GM12878 (cell line): Measurements from ENCODE around the gene OTOGL. TPM values are rescaled to one million over a fixed set of nuclear protein-coding genes. Genes with fewer than 3 reads are reported as not detected.

ENCODE experiments used
- ATAC-seq: fragments of 200-7000 bp; cut with Tn5 transposase; 3 replicates; pipeline ENCODE4 v1.9.1; 2020; ENCODE audit warnings: mild to moderate bottlenecking, moderate library complexity
- BruUV-seq: library from RNA; stranded (reverse); fragments of 400-500 nt; replicated peaks from 2 replicates; lab custom pipeline; 2021; lab: Mats Ljungman, UMichigan
- CTCF ChIA-PET: fragments of 300-600 bp; sonication (Branson Sonifier 250); formaldehyde crosslinking; extraction: SDS; loops from one replicate; lab custom pipeline; 2021; ENCODE audit warnings: inconsistent platforms; lab: Yijun Ruan, JAX
- POLR2A ChIA-PET: fragments of 350-600 bp; formaldehyde crosslinking; extraction: SDS; loops from one replicate; lab custom pipeline; 2021; ENCODE audit warnings: inconsistent platforms; lab: Charles Lee
- RAD21 ChIA-PET: fragments of 300-600 bp; sonication (Branson Sonifier 250); formaldehyde crosslinking; loops from one replicate; lab custom pipeline; 2023; ENCODE audit warnings: antibody characterized with exemption; ENCODE audit not compliant: unreplicated experiment; lab: Charles Lee
- SMC1A ChIA-PET: fragments of 300-600 bp; sonication (Branson Sonifier 250); formaldehyde crosslinking; loops from one replicate; lab custom pipeline; 2023; ENCODE audit not compliant: unreplicated experiment, uncharacterized antibody; lab: Charles Lee
- DNase-seq: peaks from one replicate; pipeline ENCODE4 v3.0.0-alpha.2; 2011; ENCODE audit warnings: low read depth, low spot score
- FAIRE-seq: peaks from 3 replicates; lab custom pipeline; 2011; peaks lifted over from hg19 to GRCh38; lab: Jason Lieb, UNC
- H2AFZ ChIP-seq: 2 replicates; pipeline ENCODE4 v1.6.0; 2011; ENCODE audit warnings: low read depth, low read length, control low read depth; ENCODE audit not compliant: control insufficient read depth
- H3K27ac ChIP-seq: 2 replicates; pipeline ENCODE4 v1.5.1; 2011; ENCODE audit warnings: control low read depth; ENCODE audit not compliant: control insufficient read depth, insufficient read depth
- H3K27me3 ChIP-seq, 2 experiments: replicated peaks in 1 of 2; 2 replicates each; pipeline versions ENCODE4 v1.6.0 to v1.6.1; 2011; ENCODE audit warnings: low read length in 1 of 2; ENCODE audit not compliant: control insufficient read depth in 2 of 2, insufficient read depth in 2 of 2
- H3K36me3 ChIP-seq, 2 experiments: 2 replicates each; pipeline ENCODE4 v1.5.1; 2011; ENCODE audit warnings: low read length in 1 of 2; ENCODE audit not compliant: control insufficient read depth in 2 of 2, insufficient read depth in 2 of 2
- H3K4me1 ChIP-seq: 2 replicates; pipeline ENCODE4 v1.6.1; 2011; ENCODE audit warnings: mild to moderate bottlenecking, low read length, moderate library complexity, mixed read lengths; ENCODE audit not compliant: control insufficient read depth, insufficient read depth
- H3K4me2 ChIP-seq: 2 replicates; pipeline ENCODE4 v1.6.0; 2011; ENCODE audit warnings: control low read depth; ENCODE audit not compliant: control insufficient read depth, insufficient read depth
- H3K4me3 ChIP-seq: fragments of 200-600 bp; sonication (generic); 2 replicates; pipeline ENCODE4 v1.5.1; 2016
- H3K79me2 ChIP-seq: 2 replicates; pipeline ENCODE4 v1.6.0; 2011; ENCODE audit warnings: low read length; ENCODE audit not compliant: control insufficient read depth, insufficient read depth
- H3K9ac ChIP-seq: 2 replicates; pipeline ENCODE4 v1.8.0; 2011; ENCODE audit warnings: low read length, control low read depth, mixed read lengths; ENCODE audit not compliant: control insufficient read depth, insufficient read depth
- H3K9me3 ChIP-seq: replicated peaks from 3 replicates; pipeline ENCODE4 v1.5.1; 2011; ENCODE audit warnings: mild to moderate bottlenecking, low read length; ENCODE audit not compliant: control insufficient read depth, insufficient read depth
- H4K20me1 ChIP-seq: 2 replicates; pipeline ENCODE4 v1.6.0; 2011; ENCODE audit not compliant: control insufficient read depth, insufficient read depth
- ATF2 ChIP-seq: IDR thresholded peaks from 2 replicates; pipeline ENCODE4 v1.6.1; 2012; ENCODE audit warnings: low read length, inconsistent platforms
- ATF7 ChIP-seq: fragments of 450-650 bp; IDR thresholded peaks from 2 replicates; pipeline ENCODE4 v1.6.1; 2016; ENCODE audit warnings: low read depth, mild to moderate bottlenecking
- CEBPB ChIP-seq, 2 experiments: fragments of 150-350 bp in 1 of 2; IDR thresholded peaks; 2 replicates each; pipeline ENCODE4 v1.6.1; 2012 to 2014; ENCODE audit warnings: low read depth in 2 of 2, low read length in 2 of 2, borderline replicate concordance in 1 of 2, inconsistent platforms in 1 of 2
- DPF2 ChIP-seq: fragments of 450-650 bp; IDR thresholded peaks from 2 replicates; pipeline ENCODE4 v1.6.1; 2017; ENCODE audit warnings: mild to moderate bottlenecking
- FOXK2 ChIP-seq: fragments of 450-650 bp; IDR thresholded peaks from 2 replicates; pipeline ENCODE4 v1.6.1; 2017; ENCODE audit warnings: mild to moderate bottlenecking, moderate library complexity
- GATAD2B ChIP-seq: fragments of 450-650 bp; conservative IDR thresholded peaks from 2 replicates; pipeline ENCODE4 v1.6.1; 2017; ENCODE audit warnings: low read depth, mild to moderate bottlenecking, moderate library complexity
- IKZF2 ChIP-seq, 2 experiments: fragments of 450-650 bp; IDR thresholded peaks; 2 replicates each; pipeline ENCODE4 v1.6.1; 2017; ENCODE audit warnings: mild to moderate bottlenecking in 2 of 2, moderate library complexity in 2 of 2
- MTA2 ChIP-seq: fragments of 450-650 bp; IDR thresholded peaks from 2 replicates; pipeline ENCODE4 v1.6.1; 2016; ENCODE audit warnings: low read depth, mild to moderate bottlenecking, moderate library complexity
- MYC ChIP-seq: IDR thresholded peaks from 2 replicates; pipeline ENCODE4 v1.6.1; 2011; ENCODE audit warnings: mild to moderate bottlenecking, low read length, moderate library complexity, inconsistent platforms; ENCODE audit not compliant: insufficient read depth, insufficient replicate concordance, insufficient read length, severe bottlenecking
- NFYA ChIP-seq: IDR thresholded peaks from 2 replicates; pipeline ENCODE4 v1.6.1; 2011; ENCODE audit warnings: low read depth, mild to moderate bottlenecking, low read length, improper control_type of control experiment, borderline replicate concordance
- NFYB ChIP-seq: IDR thresholded peaks from 2 replicates; pipeline ENCODE4 v1.6.1; 2011; ENCODE audit warnings: low read depth, mild to moderate bottlenecking, low read length, improper control_type of control experiment, moderate library complexity; ENCODE audit not compliant: insufficient read depth
- NR2F1 ChIP-seq: fragments of 450-650 bp; conservative IDR thresholded peaks from 2 replicates; pipeline ENCODE4 v1.6.1; 2017; ENCODE audit warnings: mild to moderate bottlenecking
- PML ChIP-seq: IDR thresholded peaks from 2 replicates; pipeline ENCODE4 v1.6.1; 2012; ENCODE audit warnings: low read length, inconsistent platforms
- RUNX3 ChIP-seq: IDR thresholded peaks from 2 replicates; pipeline ENCODE4 v1.6.1; 2012; ENCODE audit warnings: low read length, inconsistent platforms
- SMAD1 ChIP-seq: fragments of 450-650 bp; IDR thresholded peaks from 2 replicates; pipeline ENCODE4 v1.6.1; 2018; ENCODE audit warnings: mild to moderate bottlenecking, low read depth; ENCODE audit not compliant: partially characterized antibody
- WRNIP1 ChIP-seq: IDR thresholded peaks from 2 replicates; pipeline ENCODE4 v1.6.1; 2011; ENCODE audit warnings: low read depth, low read length, improper control_type of control experiment, borderline replicate concordance
- YY1 ChIP-seq: IDR thresholded peaks from 2 replicates; pipeline ENCODE4 v1.6.1; 2011; ENCODE audit warnings: low read depth, mild to moderate bottlenecking, low read length
- ZBED1 ChIP-seq: IDR thresholded peaks from 2 replicates; pipeline ENCODE4 v1.6.1; 2016; ENCODE audit warnings: borderline replicate concordance
- WGBS: methylation state at CpG from one replicate; pipeline ENCODE4 v1.1.6; 2016; ENCODE audit warnings: low lambda C conversion rate; ENCODE audit not compliant: insufficient replicate concordance, insufficient coverage; ENCODE audit errors: missing lambda C conversion rate; 5-methylcytosine and 5-hydroxymethylcytosine counted together
- in situ Hi-C: fragments of 300-500 bp; cut with MboI; formaldehyde crosslinking; loops from 9 replicates; pipeline ENCODE4 v1.14.3; 2018; ENCODE audit warnings: mixed read lengths
- intact Hi-C: fragments of 100-400 bp; cut with micrococcal nuclease; formaldehyde crosslinking; loops from one replicate; pipeline ENCODE4 v1.14.2; 2022; ENCODE audit not compliant: unreplicated experiment
- polyA plus RNA-seq, 11 experiments: library from polyadenylated mRNA; depleted of rRNA in 4 of 11; unstranded in 6 of 11; stranded (reverse) in 5 of 11; fragments of >200 nt; fragmentation: Nextera tagmentation in 4 of 11; fragmentation: Illumina TruSeq in 1 of 11; extraction: Ambion mirVana in 4 of 11; extraction: Trizol in 1 of 11; gene quantifications; 1 replicate in 1 of 11; 2 replicates in 10 of 11; pipeline versions ENCODE4 v1.2.1 to v1.2.3, GENCODE V29; 2011 to 2016; ENCODE audit warnings: inconsistent platforms in 2 of 11, missing spikeins in 2 of 11, low read depth in 1 of 11
- total RNA-seq, 4 experiments: library from RNA; depleted of rRNA in 3 of 4; stranded (reverse); fragments of >200 nt in 3 of 4; fragmentation: Illumina TruSeq in 1 of 4; extraction: Trizol in 1 of 4; gene quantifications; 2 replicates each; pipeline versions ENCODE4 v1.2.1 to v1.2.3, GENCODE V29; 2013 to 2021
- TF ChIP-seq, protein P1 (sequence below): IDR thresholded peaks from 2 replicates; pipeline ENCODE4 v1.6.1; 2011; ENCODE audit warnings: low read depth, mild to moderate bottlenecking, low read length, moderate library complexity, borderline replicate concordance; ENCODE audit errors: extremely low read depth
- TF ChIP-seq, protein P2 (sequence below): IDR thresholded peaks from 2 replicates; pipeline ENCODE4 v1.6.1; 2011; ENCODE audit warnings: borderline replicate concordance, low read depth, mild to moderate bottlenecking, moderate library complexity, low read length; ENCODE audit not compliant: insufficient read depth, poor library complexity, severe bottlenecking

The OTOGL gene
- total and polyA plus RNA-seq, 10 of the 15 experiments (the other 5 are each of a cell fraction or from before 2014, with no cell fraction given), result 0.04 to 3.7 (median 0.27) TPM

- TF ChIP-seq ATF7, result peak; percentile 87
- peak; percentile 56; the same call in 1 of the 2 replicates for TF ChIP-seq ZBED1
- peak; percentile 90 for TF ChIP-seq MTA2
- 0 out of 2 replicates have a peak, but pooled peaks have one; percentile 20 for TF ChIP-seq NR2F1
Measured at GRCh38 chr12:80299219-80299618, 199.9 kb downstream of the OTOGL start (continued).

GRCh38 chr12:80299976-80300375, 200.6 kb downstream of the OTOGL start:
- Histone ChIP-seq H3K4me2 (peak overlapping the region; percentile 24), H3K4me3 (peak overlapping the region; percentile 46; the same call in 1 of the 2 replicates), H3K79me2 (no peaks in the 10 kb centered on the region), H3K27ac (peak overlapping the region; percentile 73), H2AFZ (no peak overlapping the region), H3K36me3 (no peaks in the 10 kb centered on the region), H3K4me1 (peaks cover 26% of the 10 kb centered on the region), H3K9me3 (peaks cover 3% of the 10 kb centered on the region; the same call in 2 of the 3 replicates), H4K20me1 (no peaks in the 10 kb centered on the region), H3K27me3 (no peaks in the 10 kb centered on the region), H3K9ac (peak overlapping the region; percentile 5; the same call in 1 of the 2 replicates)
- DNase-seq, result peak; percentile 76
- POLR2A ChIA-PET, result interaction anchor here (0.6 kb wide), 1 partner anchor 35 kb away, joined by 3 read pairs; no protein-coding TSS in a partner anchor
- intact Hi-C loops, result loop anchor here (1.0 to 5.0 kb wide), 2 partner anchors 9 to 368 kb away; no protein-coding TSS in a partner anchor
- whole genome bisulfite sequencing, result 0% methylated on average over 3 of the region's 3 CpGs
- no TSS peak for BruUV-seq
- RAD21 ChIA-PET, result interaction anchor here (0.6 to 1.0 kb wide), 2 partner anchors 8 to 21 kb away, joined by 3 to 4 read pairs; no protein-coding TSS in a partner anchor
- SMC1A ChIA-PET, result interaction anchor here (0.6 to 2.7 kb wide), 5 partner anchors 8 to 302 kb away, joined by 3 to 10 read pairs (median 4); no protein-coding TSS in a partner anchor
- FAIRE-seq, result peak; percentile 47
- CTCF ChIA-PET, result interaction anchor here (1.0 kb wide), 2 partner anchors 14 to 23 kb away, joined by 3 read pairs; no protein-coding TSS in a partner anchor
- ATAC-seq, result peak; percentile 88
- in situ Hi-C loops, result loop anchor here (10.0 kb wide), 1 partner anchor 475 kb away; no protein-coding TSS in a partner anchor
- no peak for TF ChIP-seq DPF2
- TF ChIP-seq, protein P1, sequence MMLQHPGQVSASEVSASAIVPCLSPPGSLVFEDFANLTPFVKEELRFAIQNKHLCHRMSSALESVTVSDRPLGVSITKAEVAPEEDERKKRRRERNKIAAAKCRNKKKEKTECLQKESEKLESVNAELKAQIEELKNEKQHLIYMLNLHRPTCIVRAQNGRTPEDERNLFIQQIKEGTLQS, result no peak
- no peak for TF ChIP-seq FOXK2
- peak; percentile 54 to 66 for TF ChIP-seq IKZF2 (IDR thresholded peaks at IDR 0.05)
- TF ChIP-seq NFYA, result no peak
- TF ChIP-seq PML, result peak; percentile 62; the same call in 1 of the 2 replicates
- TF ChIP-seq YY1, result no peak
- TF ChIP-seq, protein P2, sequence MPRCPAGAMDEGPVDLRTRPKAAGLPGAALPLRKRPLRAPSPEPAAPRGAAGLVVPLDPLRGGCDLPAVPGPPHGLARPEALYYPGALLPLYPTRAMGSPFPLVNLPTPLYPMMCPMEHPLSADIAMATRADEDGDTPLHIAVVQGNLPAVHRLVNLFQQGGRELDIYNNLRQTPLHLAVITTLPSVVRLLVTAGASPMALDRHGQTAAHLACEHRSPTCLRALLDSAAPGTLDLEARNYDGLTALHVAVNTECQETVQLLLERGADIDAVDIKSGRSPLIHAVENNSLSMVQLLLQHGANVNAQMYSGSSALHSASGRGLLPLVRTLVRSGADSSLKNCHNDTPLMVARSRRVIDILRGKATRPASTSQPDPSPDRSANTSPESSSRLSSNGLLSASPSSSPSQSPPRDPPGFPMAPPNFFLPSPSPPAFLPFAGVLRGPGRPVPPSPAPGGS, result no peak
- TF ChIP-seq WRNIP1, result no peak
- TF ChIP-seq SMAD1, result no peak
- TF ChIP-seq MTA2, result peak; percentile 81
- no peak for TF ChIP-seq NFYB
- no peak for TF ChIP-seq MYC
- 0 out of 4 replicates have a peak, but pooled peaks of 1 of the 2 experiments have one; percentile 75 for TF ChIP-seq CEBPB (IDR thresholded peaks at IDR 0.05; ENCODE audit: borderline replicate concordance in 1 of 2, low read depth in 2 of 2, low read length in 2 of 2)
- peak; percentile 95 for TF ChIP-seq ATF2
- TF ChIP-seq RUNX3, result peak; percentile 96
- no peak for TF ChIP-seq GATAD2B
